Right renal pelvis (tissue), 4 donors: Measurements from ENCODE around the gene OPTC. TPM values are rescaled to one million over a fixed set of nuclear protein-coding genes. Genes with fewer than 3 reads are reported as not detected.

Experiments used
- DNase-seq, 4 donors: peaks; one replicate each; pipeline ENCODE4 v3.0.0-alpha.2; 2013; ENCODE audit warnings: low read depth in 4 of 4, low spot score in 3 of 4, missing footprints in 1 of 4
- polyA plus RNA-seq, 4 donors: library from polyadenylated mRNA; unstranded; fragments of 120-200 nt; gene quantifications; one replicate each; pipeline ENCODE4 v1.2.1, GENCODE V29; 2013; ENCODE audit not compliant: insufficient read length in 4 of 4

OPTC gene
- polyA plus RNA-seq, 4 donors = not detected

- DNase-seq = no peak
Measured at GRCh38 chr1:203528976-203529835, 35.3 kb downstream of the OPTC start.

- no peak for DNase-seq
Measured at GRCh38 chr1:203531063-203531462, 37.1 kb downstream of the OPTC start.

- DNase-seq = no peak
Measured at GRCh38 chr1:203534012-203534411, 40.1 kb downstream of the OPTC start.

- no peak for DNase-seq
Measured at GRCh38 chr1:203534526-203534925, 40.6 kb downstream of the OPTC start.

- DNase-seq = no peak
Measured at GRCh38 chr1:203536575-203536974, 42.6 kb downstream of the OPTC start.

GRCh38 chr1:203536980-203537455 lies 43.1 kb downstream of the OPTC start:
- no peak for DNase-seq

- DNase-seq = no peak
Measured at GRCh38 chr1:203537806-203538464, 44.0 kb downstream of the OPTC start.

GRCh38 chr1:203538726-203539125 lies 44.8 kb downstream of the OPTC start:
- DNase-seq = no peak

GRCh38 chr1:203539831-203540546 lies 46.0 kb downstream of the OPTC start:
- DNase-seq = no peak

GRCh38 chr1:203544485-203544884 lies 50.5 kb downstream of the OPTC start:
- DNase-seq = no peak

GRCh38 chr1:203544978-203545816 lies 51.2 kb downstream of the OPTC start:
- DNase-seq = no peak

- no peak for DNase-seq
Measured at GRCh38 chr1:203546274-203546673, 52.3 kb downstream of the OPTC start.

- no peak for DNase-seq
Measured at GRCh38 chr1:203547147-203547546, 53.2 kb downstream of the OPTC start.

GRCh38 chr1:203547771-203548421 lies 53.9 kb downstream of the OPTC start:
- DNase-seq = no peak

GRCh38 chr1:203548892-203549291 lies 54.9 kb downstream of the OPTC start:
- DNase-seq = no peak

GRCh38 chr1:203549309-203549708 lies 55.4 kb downstream of the OPTC start:
- DNase-seq = no peak

- DNase-seq = no peak
Measured at GRCh38 chr1:203550846-203551245, 56.9 kb downstream of the OPTC start.

GRCh38 chr1:203551550-203551949 lies 57.6 kb downstream of the OPTC start:
- DNase-seq = no peak

GRCh38 chr1:203553496-203553895 lies 59.5 kb downstream of the OPTC start:
- no peak for DNase-seq

- DNase-seq = no peak
Measured at GRCh38 chr1:203554071-203554470, 60.1 kb downstream of the OPTC start.
